ENCODE data around the gene UGT1A8. TPM values are rescaled to one million over a fixed set of nuclear protein-coding genes. Genes with fewer than 3 reads are reported as not detected.

Gene UGT1A8
- total RNA-seq, 2 experiments from 2014 or later = not detected

DNA sequence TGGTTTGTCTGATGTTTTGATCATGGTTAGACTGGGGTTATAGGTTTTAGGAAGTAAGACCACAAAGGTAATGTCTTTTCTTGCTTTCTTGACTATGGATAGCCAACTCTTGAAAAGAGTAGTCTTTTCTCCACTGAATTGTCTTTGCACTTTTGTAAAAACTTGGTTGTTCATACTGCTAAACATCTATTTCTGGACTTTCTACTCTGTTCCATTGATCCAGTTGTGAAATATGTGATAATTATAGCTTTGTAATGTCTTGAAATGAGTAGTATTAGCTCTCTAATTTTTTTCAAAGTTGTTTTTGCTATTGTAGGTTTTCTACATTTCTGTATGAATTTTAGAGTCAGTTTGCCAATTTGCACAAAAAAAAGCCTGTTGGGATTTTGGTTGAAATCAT, 41.2 kb downstream of the UGT1A8 start:
- ChIA-PET POLR2A (no interaction called here), CTCF (ENCODE audit: unreplicated experiment) (no interaction called here)

DNA sequence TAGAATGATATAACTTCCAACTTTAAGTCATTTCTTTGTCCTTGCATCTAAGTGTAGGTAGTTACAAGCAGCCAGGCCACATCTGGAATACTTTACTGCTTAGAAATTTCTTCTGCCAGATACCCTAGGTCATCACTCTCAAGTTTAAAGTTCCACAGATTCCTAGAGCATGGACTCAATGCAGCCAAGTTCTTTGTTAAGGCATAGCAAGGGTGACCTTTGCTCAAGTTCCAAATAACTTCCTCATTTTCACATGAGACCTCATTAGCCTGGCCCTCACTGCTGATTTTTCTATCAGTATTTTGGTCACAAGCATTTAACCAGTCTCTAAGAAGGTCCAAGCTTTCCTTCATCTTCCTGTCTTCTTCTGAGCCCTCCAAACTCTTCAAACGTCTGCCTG, 46.5 kb downstream of the UGT1A8 start:
- BruUV-seq (replicated peaks) = no TSS peak
- intact Hi-C loops (cut with micrococcal nuclease; ENCODE audit: unreplicated experiment) = no loop called here

More for the DNA sequence above, 41.2 kb downstream of the UGT1A8 start:
- no peak overlapping the region for H2AFZ ChIP-seq (ENCODE audit: low read length)
- no peaks in the 10 kb centered on the region for H3K9me3 ChIP-seq (ENCODE audit: low read length)
- no peaks in the 10 kb centered on the region for H3K4me1 ChIP-seq (ENCODE audit: insufficient read depth, low read length, poor library complexity, severe bottlenecking)
- no peak for TF ChIP-seq EZH2phosphoT487 (IDR thresholded peaks at IDR 0.05; ENCODE audit: borderline replicate concordance, low read depth, low read length)
- TF ChIP-seq, protein P1, sequence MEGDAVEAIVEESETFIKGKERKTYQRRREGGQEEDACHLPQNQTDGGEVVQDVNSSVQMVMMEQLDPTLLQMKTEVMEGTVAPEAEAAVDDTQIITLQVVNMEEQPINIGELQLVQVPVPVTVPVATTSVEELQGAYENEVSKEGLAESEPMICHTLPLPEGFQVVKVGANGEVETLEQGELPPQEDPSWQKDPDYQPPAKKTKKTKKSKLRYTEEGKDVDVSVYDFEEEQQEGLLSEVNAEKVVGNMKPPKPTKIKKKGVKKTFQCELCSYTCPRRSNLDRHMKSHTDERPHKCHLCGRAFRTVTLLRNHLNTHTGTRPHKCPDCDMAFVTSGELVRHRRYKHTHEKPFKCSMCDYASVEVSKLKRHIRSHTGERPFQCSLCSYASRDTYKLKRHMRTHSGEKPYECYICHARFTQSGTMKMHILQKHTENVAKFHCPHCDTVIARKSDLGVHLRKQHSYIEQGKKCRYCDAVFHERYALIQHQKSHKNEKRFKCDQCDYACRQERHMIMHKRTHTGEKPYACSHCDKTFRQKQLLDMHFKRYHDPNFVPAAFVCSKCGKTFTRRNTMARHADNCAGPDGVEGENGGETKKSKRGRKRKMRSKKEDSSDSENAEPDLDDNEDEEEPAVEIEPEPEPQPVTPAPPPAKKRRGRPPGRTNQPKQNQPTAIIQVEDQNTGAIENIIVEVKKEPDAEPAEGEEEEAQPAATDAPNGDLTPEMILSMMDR (conservative IDR thresholded peaks at IDR 0.05; ENCODE audit: low read length) = no peak
- intact Hi-C loops (cut with micrococcal nuclease; ENCODE audit: unreplicated experiment) = no loop called here
- no TSS peak for BruUV-seq (replicated peaks)
- H3K79me2 ChIP-seq (ENCODE audit: insufficient read depth, low read depth, low read length) = no peaks in the 10 kb centered on the region
- H3K4me3 ChIP-seq (ENCODE audit: low read depth, low read length, poor library complexity, severe bottlenecking) = no peak overlapping the region
- H4K20me1 ChIP-seq (ENCODE audit: insufficient read depth, low read length) = no peaks in the 10 kb centered on the region
- no peak overlapping the region for H3K27ac ChIP-seq (ENCODE audit: low read depth, low read length, poor library complexity, severe bottlenecking)
- no peaks in the 10 kb centered on the region for H3K36me3 ChIP-seq (ENCODE audit: insufficient read depth, low read length)
- DNase-seq (ENCODE audit: low spot score) = no peak
- H3K9me2 ChIP-seq (ENCODE audit: insufficient read depth, low read length) = no peaks in the 10 kb centered on the region
- H3K4me2 ChIP-seq (ENCODE audit: low read length) = no peak overlapping the region

DNA sequence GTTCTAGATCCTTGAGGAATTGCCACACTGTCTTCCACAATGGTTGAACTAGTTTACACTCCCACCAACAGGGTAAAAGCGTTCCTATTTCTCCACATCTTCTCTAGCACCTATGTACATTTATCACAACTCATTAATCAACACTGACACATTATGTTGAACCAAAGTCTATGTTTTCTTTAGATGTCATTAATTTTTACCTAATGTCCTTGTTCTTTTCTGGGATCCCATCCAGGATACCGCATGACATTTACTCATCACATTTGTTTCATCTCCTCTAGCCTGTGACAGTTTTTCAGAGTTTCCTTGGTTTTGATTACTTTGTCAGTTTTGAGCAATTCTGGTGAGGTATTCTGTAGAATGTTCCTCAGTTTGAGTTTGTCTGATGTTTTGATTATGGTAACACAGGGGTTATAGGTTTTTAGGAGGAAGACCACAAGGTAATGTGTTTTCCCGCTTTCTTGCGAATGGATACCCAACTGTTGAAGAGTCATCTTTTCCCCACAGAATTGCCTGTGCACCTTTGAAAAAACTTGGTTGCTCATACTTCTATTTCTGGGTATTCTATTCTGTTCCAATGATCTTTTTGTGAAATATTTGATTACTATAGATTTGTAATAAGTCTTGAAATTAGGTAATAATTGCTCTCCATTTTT, 51.3 kb downstream of the UGT1A8 start:
- ChIA-PET CTCF (ENCODE audit: unreplicated experiment) (no interaction called here), POLR2A (no interaction called here)
- peaks cover 3% of the 10 kb centered on the region; the same call in 1 of the 2 replicates for H3K9me2 ChIP-seq (ENCODE audit: insufficient read depth, low read length)
- H3K36me3 ChIP-seq (ENCODE audit: insufficient read depth, low read length) = no peaks in the 10 kb centered on the region
- H3K27ac ChIP-seq (ENCODE audit: low read depth, low read length, poor library complexity, severe bottlenecking) = no peak overlapping the region
- no peaks in the 10 kb centered on the region for H3K4me1 ChIP-seq (ENCODE audit: insufficient read depth, low read length, poor library complexity, severe bottlenecking)
- intact Hi-C loops (cut with micrococcal nuclease; ENCODE audit: unreplicated experiment) = no loop called here
- H2AFZ ChIP-seq (ENCODE audit: low read length) = no peak overlapping the region
- no peak overlapping the region for H3K4me3 ChIP-seq (ENCODE audit: low read depth, low read length, poor library complexity, severe bottlenecking)
- H4K20me1 ChIP-seq (ENCODE audit: insufficient read depth, low read length) = no peaks in the 10 kb centered on the region
- no peaks in the 10 kb centered on the region for H3K79me2 ChIP-seq (ENCODE audit: insufficient read depth, low read depth, low read length)
- H3K9me3 ChIP-seq (ENCODE audit: low read length) = no peaks in the 10 kb centered on the region
- TF ChIP-seq, protein P1 (conservative IDR thresholded peaks at IDR 0.05; ENCODE audit: low read length) = no peak
- TF ChIP-seq EZH2phosphoT487 (IDR thresholded peaks at IDR 0.05; ENCODE audit: borderline replicate concordance, low read depth, low read length) = no peak
- no peak overlapping the region for H3K4me2 ChIP-seq (ENCODE audit: low read length)
- BruUV-seq (replicated peaks) = no TSS peak
- no peak for DNase-seq (ENCODE audit: low spot score)

More for the DNA sequence above, 46.5 kb downstream of the UGT1A8 start:
- POLR2A ChIA-PET = no interaction called here
- Histone ChIP-seq H3K4me1 (ENCODE audit: insufficient read depth, low read length, poor library complexity, severe bottlenecking) (no peaks in the 10 kb centered on the region), H3K9me3 (ENCODE audit: low read length) (no peaks in the 10 kb centered on the region), H3K4me3 (ENCODE audit: low read depth, low read length, poor library complexity, severe bottlenecking) (no peak overlapping the region), H3K9me2 (ENCODE audit: insufficient read depth, low read length) (peaks cover 3% of the 10 kb centered on the region; the same call in 1 of the 2 replicates), H2AFZ (ENCODE audit: low read length) (no peak overlapping the region), H3K4me2 (ENCODE audit: low read length) (no peak overlapping the region), H3K79me2 (ENCODE audit: insufficient read depth, low read depth, low read length) (no peaks in the 10 kb centered on the region), H3K27ac (ENCODE audit: low read depth, low read length, poor library complexity, severe bottlenecking) (no peak overlapping the region), H4K20me1 (ENCODE audit: insufficient read depth, low read length) (no peaks in the 10 kb centered on the region), H3K36me3 (ENCODE audit: insufficient read depth, low read length) (no peaks in the 10 kb centered on the region)
- CTCF ChIA-PET (ENCODE audit: unreplicated experiment) = no interaction called here
- TF ChIP-seq EZH2phosphoT487 (IDR thresholded peaks at IDR 0.05; ENCODE audit: borderline replicate concordance, low read depth, low read length) = no peak
- TF ChIP-seq, protein P1 (conservative IDR thresholded peaks at IDR 0.05; ENCODE audit: low read length) = no peak
- no peak for DNase-seq (ENCODE audit: low spot score)

Measured in OCI-LY7 (cell line).